Esophagus squamous epithelium (tissue), 5 donors: Measurements from ENCODE around the gene CHD6. TPM values are rescaled to one million over a fixed set of nuclear protein-coding genes. Genes with fewer than 3 reads are reported as not detected.

Experiments used
- DNase-seq: peaks from one replicate; lab custom pipeline; 2025; lab: John Stamatoyannopoulos, UW
- H3K27ac ChIP-seq, 4 donors: fragments of 200-600 bp; sonication (generic); one replicate each; pipeline ENCODE4 v1.5.1; 2016 to 2019; ENCODE audit warnings: mild to moderate bottlenecking in 1 of 4
- H3K27me3 ChIP-seq, 4 donors: fragments of 200-600 bp; sonication (generic); 1 replicate in 3 of 4; 2 replicates in 1 of 4; pipeline versions ENCODE4 v1.5.1 to v1.6.0; 2017 to 2021; ENCODE audit warnings: antibody characterized with exemption in 1 of 4
- H3K36me3 ChIP-seq, 3 donors: fragments of 200-600 bp; sonication (generic); one replicate each; pipeline ENCODE4 v1.5.1; 2016 to 2019
- H3K4me1 ChIP-seq, 3 donors: fragments of 200-600 bp; sonication (generic); one replicate each; pipeline ENCODE4 v1.5.1; 2017 to 2019
- H3K4me3 ChIP-seq, 4 donors: fragments of 200-600 bp; sonication (generic); 1 replicate in 3 of 4; 2 replicates in 1 of 4; pipeline ENCODE4 v1.5.1; 2016 to 2019; ENCODE audit warnings: mild to moderate bottlenecking in 2 of 4, moderate library complexity in 1 of 4
- H3K9me3 ChIP-seq, 3 donors: fragments of 200-600 bp; sonication (generic); one replicate each; pipeline ENCODE4 v1.5.1; 2016 to 2019
- CTCF ChIP-seq, 6 experiments: fragments of 450-650 bp in 4 of 6; fragments of 200-600 bp in 2 of 6; sonication (generic) in 2 of 6; IDR thresholded peaks; one replicate each; pipeline ENCODE4 v1.5.1; 2016 to 2019; ENCODE audit warnings: antibody characterized with exemption in 6 of 6, mild to moderate bottlenecking in 4 of 6, moderate library complexity in 4 of 6
- POLR2A ChIP-seq, 4 donors: fragments of 450-650 bp; IDR thresholded peaks; one replicate each; pipeline ENCODE4 v1.6.1; 2017; ENCODE audit warnings: antibody characterized with exemption in 4 of 4, mild to moderate bottlenecking in 4 of 4, moderate library complexity in 3 of 4
- WGBS, 2 donors: methylation state at CpG; one replicate each; pipeline ENCODE4 v1.1.5; 2018; 5-methylcytosine and 5-hydroxymethylcytosine counted together
- intact Hi-C: fragments of 100-400 bp; cut with DNase I; formaldehyde crosslinking; loops from one replicate; pipeline ENCODE4 v1.15.0; 2022
- total RNA-seq, 4 donors: library from RNA; depleted of rRNA; stranded (reverse); fragments of >200 nt; gene quantifications; one replicate each; pipeline ENCODE4 v1.1.0, GENCODE V29; 2016
- donor health status: DM: yes; HTN: yes; CAD: no.

CHD6 gene
- total RNA-seq, 4 donors from 2014 or later: 11.8 to 29.9 (median 17.6) TPM

GRCh38 chr20:41376349-41376748, 241.8 kb downstream of the CHD6 start:
- no peaks in the 10 kb centered on the region for H3K4me1 ChIP-seq
- no peak overlapping the region for H3K4me3 ChIP-seq
- no peaks in the 10 kb centered on the region for H3K9me3 ChIP-seq
- H3K27me3 ChIP-seq: peaks cover 0 to 34% (median 0%) of the 10 kb centered on the region in 4 donors
- intact Hi-C loops: no loop called here
- TF ChIP-seq POLR2A (IDR thresholded peaks at IDR 0.05) (no peak), CTCF (IDR thresholded peaks at IDR 0.05) (no peak)
- no peak for DNase-seq
- no peak overlapping the region for H3K27ac ChIP-seq
- 67 to 87% methylated on average over 3 to 5 of the region's 5 CpGs for WGBS, 2 donors
- H3K36me3 ChIP-seq: no peaks in the 10 kb centered on the region

GRCh38 chr20:41375846-41376245, 242.3 kb downstream of the CHD6 start:
- DNase-seq: no peak
- Histone ChIP-seq H3K4me3 (no peak overlapping the region), H3K27me3 (peaks cover 0 to 34% (median 0%) of the 10 kb centered on the region in 4 donors), H3K4me1 (no peaks in the 10 kb centered on the region), H3K36me3 (no peaks in the 10 kb centered on the region), H3K9me3 (peaks cover 0 to 5% (median 0%) of the 10 kb centered on the region in 3 donors), H3K27ac (no peak overlapping the region)
- 79 to 81% methylated on average over 7 to 9 of the region's 9 CpGs for WGBS, 2 donors
- intact Hi-C loops: no loop called here
- no peak for TF ChIP-seq POLR2A (IDR thresholded peaks at IDR 0.05)
- no peak for TF ChIP-seq CTCF (IDR thresholded peaks at IDR 0.05)

- WGBS, 2 donors: 83 to 93% methylated on average over 3 to 5 of the region's 9 CpGs
- no peak for DNase-seq
Measured at GRCh38 chr20:41373931-41374920, 244.0 kb downstream of the CHD6 start.

GRCh38 chr20:41373251-41373783, 244.9 kb downstream of the CHD6 start:
- Histone ChIP-seq H3K9me3 (peaks cover 0 to 6% (median 0%) of the 10 kb centered on the region in 3 donors), H3K4me1 (no peaks in the 10 kb centered on the region), H3K27me3 (peaks cover 0 to 41% (median 0%) of the 10 kb centered on the region in 4 donors), H3K36me3 (no peaks in the 10 kb centered on the region), H3K4me3 (no peak overlapping the region), H3K27ac (no peak overlapping the region)
- intact Hi-C loops: no loop called here
- no peak for DNase-seq
- 47 to 69% methylated on average over 4 to 11 of the region's 11 CpGs for WGBS, 2 donors
- no peak for TF ChIP-seq POLR2A (IDR thresholded peaks at IDR 0.05)
- TF ChIP-seq CTCF (IDR thresholded peaks at IDR 0.05): no peak

More at GRCh38 chr20:41373931-41374920, 244.0 kb downstream of the CHD6 start:
- peaks cover 0 to 6% (median 0%) of the 10 kb centered on the region in 3 donors for H3K9me3 ChIP-seq
- no peak for TF ChIP-seq CTCF (IDR thresholded peaks at IDR 0.05)
- TF ChIP-seq POLR2A (IDR thresholded peaks at IDR 0.05): no peak
- intact Hi-C loops: no loop called here
- H3K27ac ChIP-seq: no peak overlapping the region
- no peak overlapping the region for H3K4me3 ChIP-seq
- H3K4me1 ChIP-seq: no peaks in the 10 kb centered on the region
- H3K27me3 ChIP-seq: peaks cover 0 to 41% (median 0%) of the 10 kb centered on the region in 4 donors
- H3K36me3 ChIP-seq: no peaks in the 10 kb centered on the region

GRCh38 chr20:41371371-41371770, 246.8 kb downstream of the CHD6 start:
- DNase-seq: no peak
- Histone ChIP-seq H3K4me3 (no peak overlapping the region), H3K9me3 (peaks cover 0 to 6% (median 0%) of the 10 kb centered on the region in 3 donors), H3K36me3 (no peaks in the 10 kb centered on the region), H3K27me3 (peaks cover 0 to 50% (median 5%) of the 10 kb centered on the region in 4 donors), H3K27ac (no peak overlapping the region), H3K4me1 (peaks cover 0 to 7% (median 4%) of the 10 kb centered on the region in 3 donors)
- intact Hi-C loops: no loop called here
- 63 to 75% methylated on average over 3 to 4 of the region's 4 CpGs for WGBS, 2 donors
- TF ChIP-seq CTCF (IDR thresholded peaks at IDR 0.05) (no peak), POLR2A (IDR thresholded peaks at IDR 0.05) (no peak)
